GM18907 (cell line): Measurements from ENCODE around the gene PLXNA1.

Experiments used
- ATAC-seq: cut with Tn5 transposase; IDR thresholded peaks from one replicate; pipeline ENCODE4 v1.9.1; 2021; ENCODE audit warnings: mild to moderate bottlenecking, moderate library complexity; ENCODE audit not compliant: unreplicated experiment

PLXNA1 gene

DNA sequence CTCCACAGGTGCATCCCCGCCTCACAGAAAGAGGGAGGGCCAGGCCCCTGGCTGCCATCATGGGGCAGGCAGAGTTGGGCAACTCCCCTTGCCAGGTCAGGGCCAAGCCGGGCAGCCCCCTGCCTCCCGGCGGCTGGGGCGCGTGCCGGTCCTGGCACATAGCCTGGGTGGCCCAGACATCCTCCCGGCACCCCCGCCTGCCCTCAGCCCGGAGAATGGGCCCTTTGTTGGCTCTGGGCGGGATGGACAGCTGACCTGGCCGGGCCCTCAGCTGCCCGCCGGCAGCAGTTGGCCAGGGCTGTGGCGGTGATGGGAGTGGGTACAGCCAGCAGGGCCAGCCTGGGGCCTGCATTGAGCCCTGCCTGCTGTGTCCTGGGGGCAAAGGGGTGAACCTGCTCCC is 16.5 kb downstream of the PLXNA1 start:
- ATAC-seq: no peak

DNA sequence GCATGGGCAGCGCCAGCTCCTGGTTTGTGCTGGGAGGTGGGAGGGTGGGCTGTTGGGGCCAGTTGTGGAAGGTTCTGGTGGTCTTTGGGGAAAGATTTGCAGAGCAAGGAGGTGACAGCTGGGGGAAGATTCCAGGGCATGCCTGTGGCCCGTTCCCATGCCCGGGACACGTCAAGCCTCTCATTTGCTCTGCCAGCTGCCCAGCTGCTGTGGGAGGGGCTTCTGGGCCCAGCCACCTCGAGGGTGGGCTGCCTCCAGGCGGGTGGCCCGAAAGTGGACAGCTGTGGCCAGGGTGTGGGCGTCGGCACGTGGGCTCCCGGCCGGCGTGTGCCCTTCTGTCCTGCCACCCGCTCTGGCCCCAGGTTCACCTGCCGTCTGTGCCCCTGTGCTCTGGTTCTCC is 17.2 kb downstream of the PLXNA1 start:
- ATAC-seq: no peak

DNA sequence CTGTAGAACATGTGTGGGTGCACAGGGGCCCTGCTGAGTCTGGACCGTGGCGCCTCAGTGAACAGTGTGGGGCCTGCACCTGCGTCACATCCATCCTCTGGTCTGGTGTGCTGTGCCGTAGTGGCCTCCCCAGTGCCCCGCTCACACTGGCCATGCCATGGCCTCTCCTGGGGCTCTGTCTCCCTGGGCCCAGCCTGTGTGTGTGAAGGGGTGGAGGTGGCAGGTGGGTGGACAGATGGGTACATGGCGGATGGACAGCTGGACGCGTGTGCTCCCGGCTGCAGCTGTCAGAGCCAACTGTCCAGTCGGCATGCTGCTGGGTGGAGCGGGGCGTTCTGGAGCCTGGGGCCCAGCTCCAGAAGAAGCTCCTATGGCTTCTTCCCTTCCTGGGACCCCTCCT is 17.8 kb downstream of the PLXNA1 start:
- ATAC-seq: no peak

DNA sequence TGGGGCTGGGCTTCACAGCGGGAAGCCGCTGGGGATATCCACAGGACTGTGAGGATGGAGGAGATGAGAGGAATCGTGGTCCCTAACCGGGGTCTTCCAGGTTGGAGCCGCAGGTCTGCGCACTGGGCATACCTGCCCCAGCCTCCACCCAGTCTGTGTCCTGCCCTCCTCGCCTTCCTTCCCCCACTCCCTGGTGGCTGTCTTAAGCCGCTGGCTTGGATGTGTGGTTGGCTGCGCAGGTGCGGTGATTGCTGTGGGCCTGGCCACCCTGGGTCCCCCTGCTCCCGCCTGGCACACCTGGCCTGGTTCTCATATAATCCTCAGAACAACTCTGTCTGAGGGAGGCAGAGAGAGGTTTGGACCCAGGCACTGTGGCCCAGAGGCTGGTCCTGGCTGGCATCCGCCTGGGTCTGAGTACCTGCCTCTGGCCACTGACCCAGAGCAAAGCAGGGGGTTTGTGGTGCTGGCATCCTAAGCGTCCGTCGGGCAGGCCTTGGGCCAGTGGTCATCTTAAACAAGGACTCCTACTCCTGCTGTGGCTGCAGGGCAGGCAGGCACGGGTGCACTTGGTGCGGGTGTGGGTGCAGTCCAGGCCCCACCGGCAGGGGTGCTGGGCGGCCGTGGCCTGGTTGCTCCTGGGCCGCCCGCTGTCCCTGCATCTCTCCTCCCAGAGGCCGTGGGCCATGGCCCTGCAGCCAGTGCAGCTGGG is 18.7 kb downstream of the PLXNA1 start:
- no peak for ATAC-seq

DNA sequence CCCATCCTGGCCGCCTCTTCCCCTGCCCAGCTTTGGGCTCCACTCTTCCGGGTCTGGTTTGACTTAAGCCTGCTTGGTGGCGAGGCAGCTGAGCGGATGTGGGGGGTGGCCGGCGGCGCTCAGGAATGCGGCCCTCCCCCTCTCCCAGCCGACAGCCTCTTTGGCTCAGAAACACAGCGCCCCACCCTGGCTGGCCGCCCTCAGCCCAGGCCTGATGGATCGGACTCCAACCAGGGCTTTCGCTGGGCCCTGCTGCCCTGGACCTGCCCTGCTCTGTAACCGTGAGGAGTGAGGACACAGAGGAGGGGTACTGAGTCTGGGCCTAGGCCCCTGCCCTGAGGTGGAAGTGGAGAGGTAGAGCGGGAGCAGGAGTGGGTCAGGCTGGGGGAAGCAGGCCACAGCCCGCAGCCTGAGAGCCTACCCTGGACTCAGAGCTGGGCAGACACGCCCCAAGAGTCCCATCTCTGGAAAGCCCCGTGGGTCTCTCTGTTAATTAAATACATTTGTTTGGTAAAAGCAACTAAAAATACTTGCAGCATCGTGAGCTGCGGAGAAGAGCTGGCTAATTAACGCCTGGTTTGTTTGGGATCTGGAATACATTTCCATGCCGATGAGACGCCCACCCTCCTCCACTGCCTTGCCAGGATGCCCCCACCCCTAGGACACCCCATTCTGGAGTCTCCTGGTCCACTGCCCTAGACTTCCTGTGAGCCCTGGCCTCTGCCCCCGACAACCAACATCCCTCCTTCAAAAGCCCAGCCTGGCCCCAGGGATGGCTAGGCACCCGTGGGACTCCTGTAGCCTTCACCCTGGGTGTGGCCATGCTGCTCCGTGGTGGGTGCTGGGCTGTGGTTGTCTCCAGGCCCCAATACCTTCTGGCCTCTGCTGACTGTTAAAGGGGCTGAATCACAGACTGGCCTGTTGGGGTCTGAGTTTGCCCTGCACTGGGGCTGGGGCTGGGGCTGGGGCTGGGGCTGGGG is 19.6 kb downstream of the PLXNA1 start:
- no peak for ATAC-seq

DNA sequence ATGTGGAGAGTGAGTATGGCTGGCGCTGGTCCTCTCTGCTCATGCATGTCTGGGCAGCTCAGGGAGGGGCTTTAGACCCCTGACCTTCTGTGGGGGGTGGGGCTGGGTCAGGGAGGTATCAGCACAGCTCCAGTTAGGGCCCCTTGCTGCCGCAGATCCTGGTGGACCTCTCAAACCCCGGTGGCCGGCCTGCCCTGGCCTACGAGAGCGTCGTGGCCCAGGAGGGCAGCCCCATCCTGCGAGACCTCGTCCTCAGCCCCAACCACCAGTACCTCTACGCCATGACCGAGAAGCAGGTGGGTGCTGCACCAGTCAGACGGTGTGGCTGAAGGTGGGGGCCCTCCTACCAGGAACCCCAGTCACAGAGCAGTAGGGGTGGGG is 20.2 kb downstream of the PLXNA1 start:
- no peak for ATAC-seq

DNA sequence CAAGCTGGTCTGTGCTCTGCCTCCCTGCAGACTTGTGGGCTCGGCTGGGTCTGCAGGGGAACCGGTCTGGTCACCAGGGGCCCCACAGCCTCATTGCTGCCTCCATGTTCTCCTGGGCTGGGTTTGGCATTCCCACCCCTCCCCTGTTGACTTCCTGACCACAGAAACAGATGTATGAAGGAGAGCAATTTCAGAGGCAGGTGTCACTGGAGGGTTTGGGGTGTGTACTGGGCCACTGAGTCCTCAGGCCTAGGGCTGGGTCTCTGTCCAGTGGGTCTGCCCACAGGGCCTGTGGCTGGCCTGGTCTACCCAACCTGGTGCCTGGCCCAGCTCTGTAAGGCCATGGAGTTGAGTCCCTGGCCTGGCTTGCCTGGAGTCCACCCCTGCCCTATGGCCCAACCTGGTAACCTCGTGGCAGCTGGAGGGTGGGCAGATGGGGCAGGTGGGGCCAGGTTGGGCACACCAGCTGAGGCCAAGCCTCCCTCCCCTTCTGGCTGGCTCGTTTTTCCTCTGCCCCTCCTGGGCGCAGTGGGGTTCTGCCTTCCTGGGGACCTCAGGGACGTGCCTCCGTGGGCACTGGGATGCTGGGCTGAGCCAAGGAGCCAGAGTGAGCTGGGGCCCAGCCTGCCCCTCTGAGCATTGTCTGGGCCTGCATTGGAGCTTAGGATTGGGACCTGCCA is 20.8 kb downstream of the PLXNA1 start:
- ATAC-seq: no peak

DNA sequence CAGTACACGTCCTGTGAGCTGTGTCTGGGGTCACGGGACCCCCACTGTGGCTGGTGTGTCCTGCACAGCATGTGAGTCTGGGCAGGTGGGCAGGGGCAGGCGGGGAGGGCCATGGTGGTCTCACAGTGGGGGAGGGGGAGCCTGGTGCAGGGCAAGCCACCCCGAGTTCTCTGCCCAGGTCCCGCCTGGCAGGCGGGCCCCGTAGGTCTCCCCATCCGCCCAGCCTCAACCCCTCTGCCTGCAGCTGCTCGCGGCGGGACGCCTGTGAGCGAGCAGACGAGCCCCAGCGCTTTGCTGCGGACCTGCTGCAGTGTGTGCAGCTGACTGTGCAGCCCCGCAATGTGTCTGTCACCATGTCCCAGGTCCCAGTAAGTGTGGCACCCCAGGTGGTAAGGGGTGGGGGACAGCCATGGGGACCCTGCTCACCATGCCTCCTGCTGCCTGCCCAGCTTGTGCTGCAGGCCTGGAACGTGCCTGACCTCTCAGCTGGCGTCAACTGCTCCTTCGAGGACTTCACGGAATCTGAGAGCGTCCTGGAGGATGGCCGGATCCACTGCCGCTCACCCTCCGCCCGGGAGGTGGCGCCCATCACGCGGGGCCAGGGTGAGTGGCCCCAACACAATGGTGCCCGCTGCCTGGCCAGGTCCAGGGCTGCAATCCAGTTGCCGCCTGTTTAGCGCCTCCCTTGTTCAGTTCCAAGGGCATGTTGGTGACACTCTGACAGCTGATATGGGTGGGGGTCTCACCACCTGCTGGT is 21.9 kb downstream of the PLXNA1 start:
- no peak for ATAC-seq

DNA sequence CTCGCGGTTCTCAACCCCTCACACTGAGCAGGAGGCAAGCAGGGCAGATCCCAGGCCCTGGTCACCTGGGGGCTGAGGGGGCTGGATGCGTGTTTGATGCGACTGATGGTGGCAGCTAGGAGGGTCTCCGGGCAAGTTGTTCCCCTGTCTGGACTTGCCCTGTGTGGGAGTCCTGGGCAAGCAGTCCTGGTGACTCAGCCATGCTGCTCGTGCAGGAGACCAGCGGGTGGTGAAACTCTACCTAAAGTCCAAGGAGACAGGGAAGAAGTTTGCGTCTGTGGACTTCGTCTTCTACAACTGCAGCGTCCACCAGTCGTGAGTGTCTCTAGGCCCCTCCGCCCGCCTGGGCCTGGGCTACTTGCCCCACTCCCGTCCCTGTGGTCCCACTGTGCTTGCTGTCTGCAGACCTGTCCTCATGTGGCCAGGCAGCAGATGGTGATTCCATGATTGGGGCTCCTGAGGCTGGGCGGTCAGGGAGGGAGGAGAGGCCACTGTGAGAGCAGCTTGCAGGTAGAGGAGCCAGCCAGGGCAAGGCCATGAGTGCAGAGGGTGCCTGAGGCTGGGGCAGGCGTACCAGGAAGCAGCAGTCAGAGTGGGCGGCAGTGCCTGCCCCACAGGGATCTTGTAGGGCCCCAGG is 23.1 kb downstream of the PLXNA1 start:
- no peak for ATAC-seq

DNA sequence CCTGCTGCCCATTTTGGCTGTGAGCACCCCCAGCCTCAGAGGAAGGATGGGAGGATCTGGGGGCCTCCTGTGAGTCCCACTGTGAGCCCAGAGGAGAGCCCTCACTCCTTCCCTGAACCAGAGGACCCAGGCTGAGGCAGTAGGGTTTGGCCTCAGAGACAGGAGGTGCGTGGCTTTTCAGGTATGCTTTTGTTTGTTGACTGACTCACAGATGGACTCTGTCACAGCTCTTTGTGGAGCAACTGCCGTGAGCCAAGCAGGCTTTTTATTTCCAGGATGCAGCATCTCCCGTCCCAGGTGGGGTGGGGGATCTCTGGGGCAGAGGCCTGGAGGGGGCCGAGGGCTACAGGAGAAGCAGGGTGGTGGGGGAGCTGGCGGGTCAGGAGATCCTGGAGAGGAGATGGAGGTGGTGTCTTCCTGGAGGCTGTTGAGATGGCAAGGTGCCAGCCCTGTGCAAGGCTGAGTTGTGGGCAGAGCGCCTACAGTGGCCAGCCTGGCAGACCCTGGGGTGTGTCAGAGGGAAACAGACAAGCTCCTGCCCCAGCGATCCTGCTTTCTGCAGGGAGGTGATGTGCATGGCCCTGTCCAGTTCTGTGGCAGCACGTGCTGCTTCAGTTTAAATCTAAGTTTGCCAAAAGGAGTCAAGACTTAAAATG is 24.0 kb downstream of the PLXNA1 start:
- no peak for ATAC-seq

DNA sequence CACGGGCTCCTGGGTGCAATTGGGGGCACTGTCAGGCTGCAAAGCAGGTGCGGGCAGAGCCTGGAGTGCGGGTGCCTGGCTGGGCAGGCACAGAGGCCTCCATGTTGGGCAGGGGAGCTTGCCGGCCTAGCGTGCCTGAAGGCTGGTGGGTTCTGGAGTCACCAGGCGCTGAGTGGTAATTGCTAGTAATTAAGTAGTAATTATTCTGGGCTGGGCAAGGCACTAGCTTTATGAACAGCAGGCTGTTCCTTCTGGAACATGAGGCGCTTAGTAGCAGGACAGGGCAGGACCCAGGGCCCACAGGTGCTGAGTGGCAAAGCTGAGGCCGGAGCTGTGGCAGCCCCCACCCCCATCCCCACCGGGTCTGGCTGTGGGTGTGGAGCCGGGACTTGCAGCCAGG is 25.3 kb downstream of the PLXNA1 start:
- ATAC-seq: no peak

DNA sequence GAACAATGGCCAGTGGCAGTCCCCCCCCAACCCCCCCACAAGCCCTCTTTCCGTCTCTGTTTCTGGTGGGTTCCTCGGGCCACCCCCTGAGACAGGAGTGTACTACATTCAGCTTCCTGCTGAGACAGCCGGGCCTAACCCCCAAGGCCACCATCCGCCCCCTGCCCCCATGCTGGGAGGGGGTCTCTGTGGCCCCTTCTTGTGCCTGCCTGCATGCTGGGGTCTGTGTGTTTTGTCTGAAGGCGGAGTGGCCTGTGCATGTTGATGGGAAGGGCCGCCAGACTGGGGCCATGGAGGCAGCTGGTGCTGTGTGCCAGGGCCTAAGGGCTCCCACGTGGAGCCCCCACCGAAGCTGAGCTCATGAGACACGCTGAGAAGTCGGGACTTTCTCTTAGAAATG is 26.6 kb downstream of the PLXNA1 start:
- no peak for ATAC-seq

DNA sequence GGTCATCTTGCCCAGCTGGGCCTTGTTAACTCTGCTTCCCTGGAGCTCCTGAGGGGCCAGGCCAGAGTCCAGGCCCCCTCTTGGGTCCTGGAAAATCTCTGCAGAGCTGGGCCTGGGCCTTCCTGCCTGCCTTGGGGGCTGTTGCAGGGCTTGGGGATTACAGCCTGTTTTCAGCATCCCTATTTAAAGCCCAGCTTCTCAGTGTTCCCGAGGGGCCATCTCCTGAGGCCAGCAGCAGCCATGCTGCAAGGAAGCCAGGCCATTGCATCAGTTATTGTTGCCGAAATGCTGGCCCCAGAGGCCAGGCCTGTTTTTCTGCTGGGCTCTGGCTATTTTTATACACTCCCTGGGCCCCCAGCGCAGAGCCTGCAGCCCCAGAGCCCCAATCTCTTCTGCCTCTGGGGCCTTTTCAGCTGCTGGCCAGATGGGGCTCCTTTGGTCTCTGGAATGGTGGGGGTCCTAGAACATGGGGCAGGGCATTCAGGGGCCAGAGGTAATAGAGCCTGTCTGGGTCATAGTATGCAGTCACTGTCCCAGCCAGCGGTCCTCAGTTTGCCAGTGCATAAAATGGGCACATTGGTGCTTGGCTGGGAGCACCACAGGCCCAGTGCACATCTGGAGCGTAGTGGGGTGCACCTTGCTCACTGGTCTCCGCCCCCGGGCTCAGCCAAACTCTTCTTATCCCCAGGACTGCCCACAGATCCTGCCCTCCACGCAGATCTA is 28.5 kb downstream of the PLXNA1 start:
- ATAC-seq: no peak

DNA sequence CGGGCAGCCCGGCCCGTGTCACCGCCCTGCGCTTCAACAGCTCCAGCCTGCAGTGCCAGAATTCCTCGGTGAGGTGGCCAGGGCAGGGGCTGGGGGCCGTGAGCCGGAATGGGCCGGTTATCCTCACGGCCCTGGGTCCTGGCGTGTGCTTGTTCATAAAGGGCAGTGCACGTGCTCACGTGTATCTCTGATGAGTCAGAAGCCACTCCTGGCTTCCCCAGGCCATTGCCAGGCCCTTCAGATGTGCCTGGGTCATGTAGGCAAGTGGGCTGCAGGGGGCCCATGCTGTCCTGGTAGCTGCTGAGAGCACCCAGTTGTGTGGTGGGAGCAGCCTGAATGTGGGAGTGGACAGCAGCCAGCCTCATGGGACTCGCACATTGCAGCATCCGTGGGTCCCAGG is 29.2 kb downstream of the PLXNA1 start:
- ATAC-seq: no peak

DNA sequence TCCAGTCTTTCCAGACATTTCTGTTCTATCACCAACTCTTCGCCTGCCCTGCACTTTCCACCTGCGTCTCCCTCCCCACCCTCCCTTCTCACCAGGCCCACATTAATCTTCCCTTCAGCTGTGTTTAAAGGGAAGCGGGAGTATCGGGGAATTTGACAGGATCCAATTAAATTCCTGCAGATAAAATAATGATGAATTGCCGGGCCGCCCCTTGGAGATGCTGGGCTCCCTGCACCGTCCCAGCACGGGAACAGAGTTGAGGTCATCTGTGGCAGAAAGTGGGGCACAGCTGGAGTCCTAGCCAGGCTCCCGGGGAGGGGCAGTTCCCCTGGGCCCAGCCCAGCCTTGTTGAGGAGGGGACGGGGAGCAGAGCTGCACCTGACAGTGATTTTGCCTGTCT is 30.3 kb downstream of the PLXNA1 start:
- no peak for ATAC-seq

DNA sequence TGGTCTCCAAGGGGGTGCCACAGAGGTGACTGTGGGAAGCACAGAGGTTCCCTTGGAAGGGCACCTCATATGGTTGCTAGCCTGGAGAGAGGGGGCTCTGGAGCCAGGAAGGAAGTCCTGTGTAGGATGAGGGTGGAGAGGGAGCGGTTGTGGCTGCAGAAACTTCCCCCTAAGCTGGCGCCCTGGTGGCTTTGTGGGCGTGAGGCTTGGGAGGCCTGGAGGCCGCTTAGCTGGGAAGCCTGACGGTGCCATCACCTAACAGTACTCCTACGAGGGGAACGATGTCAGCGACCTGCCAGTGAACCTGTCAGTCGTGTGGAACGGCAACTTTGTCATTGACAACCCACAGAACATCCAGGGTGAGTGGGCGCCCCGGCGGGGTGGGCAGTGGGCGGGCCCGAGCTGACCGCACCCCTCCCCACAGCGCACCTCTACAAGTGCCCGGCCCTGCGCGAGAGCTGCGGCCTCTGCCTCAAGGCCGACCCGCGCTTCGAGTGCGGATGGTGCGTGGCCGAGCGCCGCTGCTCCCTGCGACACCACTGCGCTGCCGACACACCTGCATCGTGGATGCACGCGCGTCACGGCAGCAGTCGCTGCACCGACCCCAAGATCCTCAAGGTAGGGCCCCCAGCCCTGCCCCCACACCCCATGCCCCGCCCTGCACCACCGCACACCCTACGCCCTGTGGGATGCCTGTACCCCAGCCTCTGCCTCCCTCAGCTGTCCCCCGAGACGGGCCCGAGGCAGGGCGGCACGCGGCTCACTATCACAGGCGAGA is 31.0 kb downstream of the PLXNA1 start:
- ATAC-seq: no peak

DNA sequence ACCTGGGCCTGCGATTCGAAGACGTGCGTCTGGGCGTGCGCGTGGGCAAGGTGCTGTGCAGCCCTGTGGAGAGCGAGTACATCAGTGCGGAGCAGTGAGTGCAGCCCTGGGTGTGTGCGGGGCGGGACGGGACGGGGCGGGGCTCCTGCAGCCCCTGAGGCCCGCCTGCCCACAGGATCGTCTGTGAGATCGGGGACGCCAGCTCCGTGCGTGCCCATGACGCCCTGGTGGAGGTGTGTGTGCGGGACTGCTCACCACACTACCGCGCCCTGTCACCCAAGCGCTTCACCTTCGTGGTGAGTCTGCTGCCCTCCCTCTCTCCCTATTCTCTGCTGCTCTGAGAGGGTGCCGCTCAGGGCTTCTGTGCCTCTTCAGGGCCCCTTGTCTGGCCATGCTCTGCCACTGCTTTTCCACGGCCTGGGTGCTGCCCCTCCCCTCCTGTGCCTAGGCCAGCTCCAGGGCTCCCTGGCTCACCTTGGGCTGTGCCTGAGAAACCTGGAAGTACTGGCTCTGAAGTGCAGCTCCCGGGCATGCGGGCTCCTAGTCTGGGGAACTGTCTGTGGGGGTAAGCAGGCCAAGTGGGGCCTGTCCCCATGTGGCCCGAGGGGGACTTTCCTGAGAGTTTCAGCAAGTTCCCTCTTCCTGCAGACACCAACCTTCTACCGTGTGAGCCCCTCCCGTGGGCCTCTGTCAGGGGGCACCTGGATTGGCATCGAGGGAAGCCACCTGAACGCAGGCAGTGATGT is 31.8 kb downstream of the PLXNA1 start:
- peak; percentile 49 for ATAC-seq
